SH-SY5Y (cell line): Measurements from ENCODE around the gene UNC119.

Experiments
- GATA2 ChIP-seq: IDR thresholded peaks from 2 replicates; pipeline ENCODE4 v1.6.1; 2011; ENCODE audit warnings: mild to moderate bottlenecking, low read depth, low read length
- GATA3 ChIP-seq: IDR thresholded peaks from 2 replicates; pipeline ENCODE4 v1.6.1; 2011; ENCODE audit warnings: low read depth, mild to moderate bottlenecking, low read length, moderate library complexity

GRCh38 chr17:28592260-28592659, 39.8 kb upstream of the UNC119 start:
- TF ChIP-seq GATA2, result no peak
- TF ChIP-seq GATA3, result no peak
